ENCODE results near the gene LIME1.

DNA sequence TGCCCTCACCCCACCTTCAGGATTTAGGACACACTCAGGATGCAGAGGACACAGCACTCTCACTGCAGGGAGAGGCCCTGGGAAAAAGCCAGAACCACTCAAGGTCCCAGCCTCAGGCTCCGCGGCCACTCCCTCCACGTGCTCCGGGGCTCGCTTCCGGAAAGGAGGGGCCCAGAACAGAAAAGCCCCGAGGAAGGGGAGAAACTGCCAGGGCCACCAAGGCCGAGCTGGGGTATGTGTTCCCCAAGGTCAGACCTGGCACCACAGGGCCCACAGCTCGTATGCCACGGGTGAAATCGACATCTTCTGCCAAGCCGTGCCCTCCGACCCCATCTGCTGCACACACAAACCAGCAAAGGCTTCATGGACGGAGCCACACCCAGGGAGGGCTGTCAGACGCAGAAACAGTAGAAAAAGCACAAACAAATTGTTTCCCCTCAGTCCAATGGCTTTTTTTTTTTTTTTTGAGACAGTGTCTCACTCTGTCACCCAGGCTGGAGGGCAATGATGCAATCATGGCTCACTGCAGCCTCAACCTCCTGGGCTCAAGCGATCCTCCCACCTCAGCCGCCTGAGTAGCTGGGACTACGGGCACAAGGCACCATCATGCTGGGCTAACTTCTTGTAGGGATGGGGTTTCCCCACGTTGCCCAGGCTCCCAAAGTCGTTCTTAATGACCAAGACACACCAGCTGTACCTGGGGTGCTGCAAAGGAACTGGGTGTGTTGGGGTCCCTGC, 36.5 kb downstream of the LIME1 start:
- TF ChIP-seq, protein P1, sequence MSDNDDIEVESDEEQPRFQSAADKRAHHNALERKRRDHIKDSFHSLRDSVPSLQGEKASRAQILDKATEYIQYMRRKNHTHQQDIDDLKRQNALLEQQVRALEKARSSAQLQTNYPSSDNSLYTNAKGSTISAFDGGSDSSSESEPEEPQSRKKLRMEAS (IDR thresholded peaks at IDR 0.05) = no peak
- TF ChIP-seq EP300 (IDR thresholded peaks at IDR 0.05; ENCODE audit: borderline replicate concordance in 1 of 2, low read depth in 2 of 2, low read length in 2 of 2) = no peak
- TF ChIP-seq POLR2A (IDR thresholded peaks at IDR 0.05; ENCODE audit: control extremely low read depth in 1 of 2, low read depth in 2 of 2, low read length in 2 of 2) = no peak
